ENCODE measurements around the gene PIGC.

DNA sequence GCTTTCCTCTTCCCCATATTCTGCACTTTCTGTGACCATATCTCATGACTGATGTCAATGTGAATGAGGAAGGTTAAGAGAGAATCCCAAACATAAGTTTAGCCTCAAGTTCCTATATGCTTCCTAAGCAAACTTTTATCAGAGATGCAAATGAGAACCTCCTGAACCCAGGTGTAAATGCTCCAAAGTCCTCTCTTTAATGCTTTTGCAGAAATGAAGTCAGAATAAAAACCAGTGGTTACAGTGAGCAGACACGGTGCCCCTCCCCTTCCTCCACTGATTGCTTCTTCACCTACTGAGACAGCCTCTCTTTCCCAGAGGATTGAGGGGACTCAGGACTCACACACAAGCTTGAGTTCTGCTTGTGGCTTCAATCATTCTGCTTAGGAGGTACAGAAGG is 11.6 kb upstream of the PIGC start:
- no peak for TF ChIP-seq POLR2A (IDR thresholded peaks at IDR 0.05)
- TF ChIP-seq, protein P1, sequence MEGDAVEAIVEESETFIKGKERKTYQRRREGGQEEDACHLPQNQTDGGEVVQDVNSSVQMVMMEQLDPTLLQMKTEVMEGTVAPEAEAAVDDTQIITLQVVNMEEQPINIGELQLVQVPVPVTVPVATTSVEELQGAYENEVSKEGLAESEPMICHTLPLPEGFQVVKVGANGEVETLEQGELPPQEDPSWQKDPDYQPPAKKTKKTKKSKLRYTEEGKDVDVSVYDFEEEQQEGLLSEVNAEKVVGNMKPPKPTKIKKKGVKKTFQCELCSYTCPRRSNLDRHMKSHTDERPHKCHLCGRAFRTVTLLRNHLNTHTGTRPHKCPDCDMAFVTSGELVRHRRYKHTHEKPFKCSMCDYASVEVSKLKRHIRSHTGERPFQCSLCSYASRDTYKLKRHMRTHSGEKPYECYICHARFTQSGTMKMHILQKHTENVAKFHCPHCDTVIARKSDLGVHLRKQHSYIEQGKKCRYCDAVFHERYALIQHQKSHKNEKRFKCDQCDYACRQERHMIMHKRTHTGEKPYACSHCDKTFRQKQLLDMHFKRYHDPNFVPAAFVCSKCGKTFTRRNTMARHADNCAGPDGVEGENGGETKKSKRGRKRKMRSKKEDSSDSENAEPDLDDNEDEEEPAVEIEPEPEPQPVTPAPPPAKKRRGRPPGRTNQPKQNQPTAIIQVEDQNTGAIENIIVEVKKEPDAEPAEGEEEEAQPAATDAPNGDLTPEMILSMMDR (IDR thresholded peaks at IDR 0.05) = no peak

All from thyroid gland (tissue), 4 donors.